PC-9 (cell line): ENCODE results near the gene ALK. TPM values are rescaled to one million over a fixed set of nuclear protein-coding genes. Genes with fewer than 3 reads are reported as not detected.

ENCODE experiments used
- BruUV-seq: library from RNA; stranded (reverse); fragments of 400-500 nt; replicated peaks from 2 replicates; lab custom pipeline; 2021; lab: Mats Ljungman, UMichigan
- CTCF ChIA-PET: fragments of 300-600 bp; sonication (Branson Sonifier 250); formaldehyde crosslinking; loops from one replicate; lab custom pipeline; 2022; ENCODE audit warnings: antibody characterized with exemption; lab: Charles Lee
- POLR2A ChIA-PET: fragments of 300-600 bp; sonication (Branson Sonifier 250); formaldehyde crosslinking; loops from one replicate; lab custom pipeline; 2022; ENCODE audit warnings: antibody characterized with exemption; ENCODE audit not compliant: unreplicated experiment; lab: Charles Lee
- DNase-seq, 2 experiments: peaks; one replicate each; pipeline versions ENCODE4 v3.0.0 to v3.0.0-alpha.2; 2015 to 2022; ENCODE audit warnings: mixed read lengths in 1 of 2
- H2AFZ ChIP-seq: fragments of 200-600 bp; sonication (generic); 2 replicates; pipeline ENCODE4 v1.8.1; 2017; ENCODE audit warnings: antibody characterized with exemption
- H3F3A ChIP-seq: fragments of 200-600 bp; sonication (generic); 2 replicates; pipeline ENCODE4 v1.8.1; 2017; ENCODE audit warnings: antibody characterized with exemption, mild to moderate bottlenecking, low read depth; ENCODE audit not compliant: insufficient read depth
- H3K27ac ChIP-seq: fragments of 200-600 bp; sonication (generic); 2 replicates; pipeline ENCODE4 v1.6.1; 2016; ENCODE audit warnings: mixed run types
- H3K27me3 ChIP-seq: fragments of 200-600 bp; sonication (generic); 2 replicates; pipeline ENCODE4 v1.6.1; 2016; ENCODE audit warnings: low read depth, mixed run types; ENCODE audit not compliant: insufficient read depth
- H3K36me3 ChIP-seq: fragments of 200-600 bp; sonication (generic); 2 replicates; pipeline ENCODE4 v1.6.1; 2016; ENCODE audit warnings: low read depth, mixed run types
- H3K4me1 ChIP-seq: fragments of 200-600 bp; sonication (generic); replicated peaks from 2 replicates; pipeline ENCODE4 v1.6.1; 2016; ENCODE audit warnings: mixed run types; ENCODE audit not compliant: insufficient read depth
- H3K4me2 ChIP-seq: fragments of 200-600 bp; sonication (generic); 2 replicates; pipeline ENCODE4 v1.6.1; 2017; ENCODE audit warnings: mixed run types
- H3K4me3 ChIP-seq: fragments of 200-600 bp; sonication (generic); 2 replicates; pipeline ENCODE4 v1.6.1; 2016; ENCODE audit warnings: mixed run types
- H3K79me2 ChIP-seq: fragments of 200-600 bp; sonication (generic); 2 replicates; pipeline ENCODE4 v1.6.1; 2017; ENCODE audit warnings: low read depth, mixed run types
- H3K9me2 ChIP-seq: fragments of 200-600 bp; sonication (generic); 2 replicates; pipeline ENCODE4 v1.8.1; 2017; ENCODE audit warnings: mild to moderate bottlenecking; ENCODE audit not compliant: insufficient read depth
- H3K9me3 ChIP-seq: fragments of 200-600 bp; sonication (generic); 2 replicates; pipeline ENCODE4 v1.8.1; 2016; ENCODE audit warnings: low read depth; ENCODE audit not compliant: insufficient read depth
- H4K20me1 ChIP-seq: fragments of 200-600 bp; sonication (generic); 2 replicates; pipeline ENCODE4 v1.8.1; 2017; ENCODE audit not compliant: insufficient read depth
- EZH2 ChIP-seq: fragments of 200-600 bp; sonication (generic); IDR thresholded peaks from 2 replicates; pipeline ENCODE4 v1.8.0; 2017; ENCODE audit warnings: antibody characterized with exemption, low read depth
- intact Hi-C: fragments of 100-400 bp; cut with micrococcal nuclease; formaldehyde crosslinking; loops from one replicate; pipeline ENCODE4 v1.10.0; 2022; ENCODE audit not compliant: unreplicated experiment
- total RNA-seq: library from RNA; stranded (reverse); gene quantifications from 2 replicates; pipeline ENCODE4 v1.2.3, GENCODE V29; 2021
- TF ChIP-seq, protein P1 (sequence below): fragments of 200-600 bp; sonication (generic); conservative IDR thresholded peaks from 2 replicates; pipeline ENCODE4 v1.6.1; 2017; ENCODE audit warnings: mixed run types, antibody characterized with exemption, mild to moderate bottlenecking, moderate library complexity

The ALK gene
- total RNA-seq, 1 experiment from 2014 or later, result not detected

- Histone ChIP-seq H3K27me3 (peaks cover 66% of the 10 kb centered on the region), H3K4me2 (no peak overlapping the region), H3K36me3 (no peaks in the 10 kb centered on the region), H3K4me1 (no peaks in the 10 kb centered on the region), H3K9me3 (no peaks in the 10 kb centered on the region), H3F3A (no peaks in the 10 kb centered on the region), H4K20me1 (no peaks in the 10 kb centered on the region), H3K27ac (no peak overlapping the region), H3K4me3 (no peak overlapping the region), H3K79me2 (no peaks in the 10 kb centered on the region), H3K9me2 (no peaks in the 10 kb centered on the region), H2AFZ (no peak overlapping the region)
- no peak for DNase-seq
- no TSS peak for BruUV-seq
- CTCF ChIA-PET, result interaction anchor here (0.6 kb wide), 1 partner anchor 10 kb away, joined by 3 read pairs; no protein-coding TSS in a partner anchor
- POLR2A ChIA-PET, result no interaction called here
- TF ChIP-seq EZH2, result no peak
- TF ChIP-seq, protein P1, sequence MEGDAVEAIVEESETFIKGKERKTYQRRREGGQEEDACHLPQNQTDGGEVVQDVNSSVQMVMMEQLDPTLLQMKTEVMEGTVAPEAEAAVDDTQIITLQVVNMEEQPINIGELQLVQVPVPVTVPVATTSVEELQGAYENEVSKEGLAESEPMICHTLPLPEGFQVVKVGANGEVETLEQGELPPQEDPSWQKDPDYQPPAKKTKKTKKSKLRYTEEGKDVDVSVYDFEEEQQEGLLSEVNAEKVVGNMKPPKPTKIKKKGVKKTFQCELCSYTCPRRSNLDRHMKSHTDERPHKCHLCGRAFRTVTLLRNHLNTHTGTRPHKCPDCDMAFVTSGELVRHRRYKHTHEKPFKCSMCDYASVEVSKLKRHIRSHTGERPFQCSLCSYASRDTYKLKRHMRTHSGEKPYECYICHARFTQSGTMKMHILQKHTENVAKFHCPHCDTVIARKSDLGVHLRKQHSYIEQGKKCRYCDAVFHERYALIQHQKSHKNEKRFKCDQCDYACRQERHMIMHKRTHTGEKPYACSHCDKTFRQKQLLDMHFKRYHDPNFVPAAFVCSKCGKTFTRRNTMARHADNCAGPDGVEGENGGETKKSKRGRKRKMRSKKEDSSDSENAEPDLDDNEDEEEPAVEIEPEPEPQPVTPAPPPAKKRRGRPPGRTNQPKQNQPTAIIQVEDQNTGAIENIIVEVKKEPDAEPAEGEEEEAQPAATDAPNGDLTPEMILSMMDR, result no peak
- intact Hi-C loops, result no loop called here
These were observed 469.4 kb downstream of the ALK start for GRCh38 chr2:29452036-29452435.

- Histone ChIP-seq H3K27ac (no peak overlapping the region), H3K9me3 (no peaks in the 10 kb centered on the region), H3K27me3 (peaks cover 74% of the 10 kb centered on the region), H4K20me1 (no peaks in the 10 kb centered on the region), H3F3A (no peaks in the 10 kb centered on the region), H3K9me2 (no peaks in the 10 kb centered on the region), H2AFZ (no peak overlapping the region), H3K4me2 (no peak overlapping the region), H3K36me3 (no peaks in the 10 kb centered on the region), H3K4me1 (no peaks in the 10 kb centered on the region), H3K4me3 (no peak overlapping the region), H3K79me2 (no peaks in the 10 kb centered on the region)
- DNase-seq, result no peak
- ChIA-PET CTCF (no interaction called here), POLR2A (no interaction called here)
- intact Hi-C loops, result no loop called here
- TF ChIP-seq, protein P1, result no peak
- no peak for TF ChIP-seq EZH2
- no TSS peak for BruUV-seq
These were observed 470.7 kb downstream of the ALK start for GRCh38 chr2:29450596-29451222.

DNA sequence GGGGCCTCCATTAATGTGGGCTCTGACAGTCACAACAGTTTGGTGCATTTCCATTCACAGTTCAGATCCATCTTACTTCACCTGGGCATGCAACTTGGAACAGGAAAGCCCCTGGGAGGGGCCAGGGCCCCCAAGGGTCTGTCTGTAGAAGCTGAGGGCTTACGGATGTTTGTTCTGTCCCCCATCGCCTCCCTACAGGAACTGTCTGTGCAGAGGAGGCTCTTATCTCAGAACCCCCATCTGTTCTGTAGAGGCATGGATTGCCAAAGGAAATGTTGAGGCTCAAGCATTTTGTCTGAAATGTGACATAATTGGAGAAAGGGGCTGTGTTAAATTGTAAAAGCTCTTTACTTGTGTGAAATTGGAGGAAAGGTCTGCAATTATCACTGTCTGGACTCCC lies 471.9 kb downstream of the ALK start:
- H3K4me3 ChIP-seq, result no peak overlapping the region
- intact Hi-C loops, result no loop called here
- H4K20me1 ChIP-seq, result no peaks in the 10 kb centered on the region
- peaks cover 81% of the 10 kb centered on the region for H3K27me3 ChIP-seq
- no peak overlapping the region for H3K4me2 ChIP-seq
- no peaks in the 10 kb centered on the region for H3K79me2 ChIP-seq
- CTCF ChIA-PET, result no interaction called here
- no peaks in the 10 kb centered on the region for H3K9me2 ChIP-seq
- H3K36me3 ChIP-seq, result no peaks in the 10 kb centered on the region
- H3K27ac ChIP-seq, result no peak overlapping the region
- no peak overlapping the region for H2AFZ ChIP-seq
- POLR2A ChIA-PET, result no interaction called here
- no TSS peak for BruUV-seq
- no peaks in the 10 kb centered on the region for H3K9me3 ChIP-seq
- TF ChIP-seq, protein P1, result no peak
- no peak for TF ChIP-seq EZH2
- DNase-seq, result no peak
- H3F3A ChIP-seq, result no peaks in the 10 kb centered on the region
- H3K4me1 ChIP-seq, result no peaks in the 10 kb centered on the region
